Loucy (cell line): ENCODE results near the gene XYLB.

Source experiments
- CTCF ChIP-seq: fragments of 200-600 bp; sonication (generic); conservative IDR thresholded peaks from 2 replicates; pipeline ENCODE4 v1.5.1; 2014; ENCODE audit warnings: mild to moderate bottlenecking, antibody characterized with exemption, low read length
- EZH2phosphoT487 ChIP-seq: fragments of 200-600 bp; IDR thresholded peaks from 2 replicates; pipeline ENCODE4 v1.6.1; 2018; ENCODE audit warnings: antibody characterized with exemption, mild to moderate bottlenecking, moderate library complexity, borderline replicate concordance

DNA sequence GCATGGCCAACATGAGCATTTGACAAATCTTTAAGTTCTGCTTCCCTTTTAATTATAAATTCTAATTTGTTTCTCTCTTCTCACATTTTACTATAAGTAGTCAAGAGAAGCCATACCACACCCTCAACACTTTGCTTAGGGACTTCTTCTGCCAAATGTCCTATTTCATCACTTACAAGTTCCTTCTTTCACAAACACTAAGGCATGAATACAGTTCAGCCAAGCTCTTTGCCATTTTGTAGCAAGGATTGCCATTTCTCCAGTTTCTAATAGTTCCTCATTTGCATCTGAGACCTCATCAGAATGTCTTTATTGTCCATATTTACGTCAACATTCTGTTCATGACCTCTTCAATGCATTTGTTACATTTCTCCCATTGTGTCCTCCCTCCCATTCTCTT lies 35.1 kb upstream of the XYLB start:
- TF ChIP-seq CTCF (no peak), EZH2phosphoT487 (no peak)
